A549 (cell line): ENCODE measurements around the gene CTIF. TPM values are rescaled to one million over a fixed set of nuclear protein-coding genes. Genes with fewer than 3 reads are reported as not detected.

Experiments used
- ATAC-seq, 2 experiments: fragments of 200-7000 bp in 1 of 2; fragments of >200 bp in 1 of 2; cut with Nextera tagmentation in 1 of 2; cut with Tn5 transposase in 1 of 2; 3 replicates each; pipeline versions ENCODE4 v1.8.0 to v1.9.1; 2018 to 2020; ENCODE audit warnings: mild to moderate bottlenecking in 1 of 2, moderate library complexity in 1 of 2
- CTCF ChIA-PET: fragments of 300-600 bp; sonication (Branson Sonifier 250); formaldehyde crosslinking; extraction: SDS; loops from one replicate; lab custom pipeline; 2021; ENCODE audit warnings: antibody characterized with exemption, inconsistent platforms; lab: Yijun Ruan, JAX
- POLR2A ChIA-PET: fragments of 350-600 bp; formaldehyde crosslinking; extraction: SDS; loops from one replicate; lab custom pipeline; 2021; ENCODE audit warnings: antibody characterized with exemption, inconsistent platforms; lab: Yijun Ruan, JAX
- DNase-seq, 2 experiments: peaks; one replicate each; pipeline versions ENCODE4 v3.0.0 to v3.0.0-alpha.2; 2011 to 2016; ENCODE audit warnings: low read depth in 1 of 2, low spot score in 1 of 2
- FAIRE-seq: peaks from 2 replicates; lab custom pipeline; 2011; peaks lifted over from hg19 to GRCh38; lab: Jason Lieb, UNC
- H3K27ac ChIP-seq, 2 experiments: fragments of >200 bp; sonication (Bioruptor Twin); formaldehyde crosslinking; 3 replicates each; pipeline ENCODE4 v1.5.1; 2016 to 2017
- H3K4me1 ChIP-seq: fragments of >200 bp; sonication (Bioruptor Twin); formaldehyde crosslinking; 3 replicates; pipeline ENCODE4 v1.6.1; 2016
- H3K4me2 ChIP-seq: fragments of >200 bp; sonication (Bioruptor Twin); formaldehyde crosslinking; 3 replicates; pipeline ENCODE4 v1.6.1; 2016
- H3K4me3 ChIP-seq: fragments of >200 bp; sonication (Bioruptor Twin); formaldehyde crosslinking; 3 replicates; pipeline ENCODE4 v1.5.1; 2016
- H3K9me3 ChIP-seq: fragments of >200 bp; sonication (Bioruptor Twin); formaldehyde crosslinking; 3 replicates; pipeline ENCODE4 v1.6.1; 2016
- CEBPB ChIP-seq, 2 experiments: fragments of >200 bp in 1 of 2; sonication (Bioruptor Twin) in 1 of 2; formaldehyde crosslinking in 1 of 2; IDR thresholded peaks; 2 replicates each; pipeline ENCODE4 v1.6.1; 2012 to 2016
- CTCF ChIP-seq: fragments of >200 bp; sonication (Bioruptor Twin); formaldehyde crosslinking; IDR thresholded peaks from 3 replicates; pipeline ENCODE4 v1.5.1; 2016
- ELK1 ChIP-seq: fragments of 150-350 bp; IDR thresholded peaks from 2 replicates; pipeline ENCODE4 v1.6.1; 2014; ENCODE audit warnings: low read depth, mild to moderate bottlenecking, low read length
- FOSB ChIP-seq: fragments of 250-450 bp; sonication (Bioruptor Pico); IDR thresholded peaks from 2 replicates; pipeline ENCODE4 v1.5.0; 2020; ENCODE audit warnings: mild to moderate bottlenecking, moderate library complexity
- FOSL2 ChIP-seq, 2 experiments: fragments of 450-650 bp in 1 of 2; fragments of >200 bp in 1 of 2; sonication (Bioruptor Twin) in 1 of 2; formaldehyde crosslinking; IDR thresholded peaks; 2 replicates each; pipeline versions ENCODE4 v1.5.0 to v1.6.1; 2016 to 2020; ENCODE audit warnings: mild to moderate bottlenecking in 1 of 2, moderate library complexity in 1 of 2
- GATA3 ChIP-seq: IDR thresholded peaks from 2 replicates; pipeline ENCODE4 v1.6.1; 2012; ENCODE audit warnings: borderline replicate concordance
- HOXA7 ChIP-seq: fragments of 250-450 bp; sonication (Bioruptor Pico); IDR thresholded peaks from 2 replicates; pipeline ENCODE4 v1.5.0; 2020; ENCODE audit warnings: mild to moderate bottlenecking, moderate library complexity
- JUN ChIP-seq, 2 experiments: fragments of >200 bp; sonication (Bioruptor Twin); formaldehyde crosslinking; IDR thresholded peaks; 2 replicates in 1 of 2; 3 replicates in 1 of 2; pipeline ENCODE4 v1.6.1; 2016 to 2017
- JUNB ChIP-seq: fragments of >200 bp; sonication (Bioruptor Twin); formaldehyde crosslinking; IDR thresholded peaks from 2 replicates; pipeline ENCODE4 v1.6.1; 2016
- KDM5A ChIP-seq: fragments of 200-600 bp; sonication (generic); IDR thresholded peaks from 2 replicates; pipeline ENCODE4 v1.6.1; 2016; ENCODE audit warnings: antibody characterized with exemption, mild to moderate bottlenecking
- NPAS2 ChIP-seq: fragments of 250-450 bp; sonication (Bioruptor Pico); IDR thresholded peaks from 2 replicates; pipeline ENCODE4 v1.8.0; 2022; ENCODE audit warnings: mild to moderate bottlenecking, moderate library complexity, borderline replicate concordance
- NR3C1 ChIP-seq: fragments of >200 bp; sonication (Bioruptor Twin); formaldehyde crosslinking; IDR thresholded peaks from 3 replicates; pipeline ENCODE4 v1.6.1; 2017
- PBX3 ChIP-seq: IDR thresholded peaks from 2 replicates; pipeline ENCODE4 v1.6.1; 2012
- PHF8 ChIP-seq: fragments of 200-600 bp; sonication (generic); IDR thresholded peaks from 2 replicates; pipeline ENCODE4 v1.6.1; 2016; ENCODE audit warnings: low read depth, mild to moderate bottlenecking, antibody characterized with exemption, moderate library complexity, borderline replicate concordance
- RAD21 ChIP-seq, 2 experiments: fragments of >200 bp in 1 of 2; sonication (Bioruptor Twin) in 1 of 2; formaldehyde crosslinking in 1 of 2; IDR thresholded peaks in 1 of 2; conservative IDR thresholded peaks in 1 of 2; 2 replicates in 1 of 2; 3 replicates in 1 of 2; pipeline ENCODE4 v1.6.1; 2012 to 2018; ENCODE audit warnings: inconsistent platforms in 1 of 2
- RARB ChIP-seq: fragments of 250-450 bp; sonication (Bioruptor Pico); IDR thresholded peaks from 2 replicates; pipeline ENCODE4 v1.8.0; 2021; ENCODE audit warnings: mild to moderate bottlenecking, moderate library complexity
- RCOR1 ChIP-seq: fragments of 150-350 bp; IDR thresholded peaks from 2 replicates; pipeline ENCODE4 v1.6.1; 2014; ENCODE audit warnings: antibody characterized with exemption, low read length, low read depth
- RFX5 ChIP-seq: fragments of 450-650 bp; IDR thresholded peaks from 2 replicates; pipeline ENCODE4 v1.7.1; 2014; ENCODE audit warnings: antibody characterized with exemption, mild to moderate bottlenecking, moderate library complexity
- RNF2 ChIP-seq: fragments of 200-600 bp; sonication (generic); IDR thresholded peaks from 2 replicates; pipeline ENCODE4 v1.6.1; 2016; ENCODE audit warnings: low read depth, mild to moderate bottlenecking, antibody characterized with exemption, moderate library complexity, borderline replicate concordance
- SMC3 ChIP-seq: fragments of >200 bp; sonication (Bioruptor Twin); formaldehyde crosslinking; IDR thresholded peaks from 3 replicates; pipeline ENCODE4 v1.6.1; 2018; ENCODE audit warnings: inconsistent platforms
- SREBF2 ChIP-seq: fragments of 450-650 bp; IDR thresholded peaks from 2 replicates; pipeline ENCODE4 v1.6.1; 2014; ENCODE audit warnings: mild to moderate bottlenecking, moderate library complexity
- WGBS: methylation state at CpG from one replicate; pipeline ENCODE4 v1.1.6; 2017; ENCODE audit errors: missing lambda C conversion rate; 5-methylcytosine and 5-hydroxymethylcytosine counted together
- polyA plus RNA-seq, 4 experiments: library from polyadenylated mRNA; depleted of rRNA in 3 of 4; stranded (reverse); fragments of >200 nt; fragmentation: RNase III in 1 of 4; extraction: RNeasy Plus Mini Kit Qiagen cat#74134 plus additional on column Dnase treatment in 1 of 4; gene quantifications; 2 replicates in 3 of 4; 3 replicates in 1 of 4; pipeline ENCODE4 v1.2.3, GENCODE V29; 2011 to 2017
- TF ChIP-seq, protein P1 (sequence below): fragments of >200 bp; sonication (Bioruptor Twin); formaldehyde crosslinking; IDR thresholded peaks from 2 replicates; pipeline ENCODE4 v1.6.1; 2016

The CTIF gene
- polyA plus RNA-seq, 2 of the 4 experiments (the other 2 are of a cell fraction): 17.0 to 24.7 TPM

DNA sequence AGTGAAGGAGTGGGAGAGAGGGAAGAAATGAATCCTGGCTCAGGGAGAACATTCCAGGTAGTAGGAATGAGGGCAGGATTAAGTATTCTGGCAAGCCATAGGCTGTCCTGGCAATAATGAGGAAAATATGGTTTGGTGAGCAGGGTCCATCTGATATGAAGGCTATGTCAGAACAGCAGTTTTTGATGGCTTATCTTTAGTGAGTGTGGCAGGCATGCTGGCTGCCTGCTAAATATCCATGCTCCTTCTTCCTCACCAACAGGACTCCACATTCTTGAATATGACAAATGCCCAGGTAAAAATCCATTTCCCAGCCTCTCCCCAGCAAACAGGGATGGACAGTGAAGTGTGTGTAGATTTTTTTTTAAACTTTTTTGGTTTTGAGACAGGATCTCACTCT is 13.2 kb upstream of the CTIF start:
- ChIA-PET POLR2A (no interaction called here), CTCF (no interaction called here)
- DNase-seq (no peak), ATAC-seq (no peak), FAIRE-seq (no peak)
- Histone ChIP-seq H3K4me3 (no peak overlapping the region), H3K27ac (no peak overlapping the region), H3K4me1 (peaks cover 9% of the 10 kb centered on the region; the same call in 1 of the 3 replicates), H3K4me2 (no peak overlapping the region), H3K9me3 (no peaks in the 10 kb centered on the region)
- TF ChIP-seq FOSB (CRISPR knock-in tag) (no peak), RAD21 (conservative IDR thresholded peaks at IDR 0.05 in 1 of 2, IDR thresholded peaks at IDR 0.05 in 1 of 2) (no peak), PHF8 (no peak), SMC3 (no peak), CEBPB (IDR thresholded peaks at IDR 0.05) (no peak), CTCF (no peak), JUNB (no peak), NR3C1 (no peak), NPAS2 (CRISPR knock-in tag) (no peak), PBX3 (no peak), RARB (CRISPR knock-in tag) (no peak), RCOR1 (no peak), ELK1 (no peak), FOSL2 (IDR thresholded peaks at IDR 0.05) (no peak), FOSL2 (CRISPR knock-in tag; IDR thresholded peaks at IDR 0.05) (no peak)

DNA sequence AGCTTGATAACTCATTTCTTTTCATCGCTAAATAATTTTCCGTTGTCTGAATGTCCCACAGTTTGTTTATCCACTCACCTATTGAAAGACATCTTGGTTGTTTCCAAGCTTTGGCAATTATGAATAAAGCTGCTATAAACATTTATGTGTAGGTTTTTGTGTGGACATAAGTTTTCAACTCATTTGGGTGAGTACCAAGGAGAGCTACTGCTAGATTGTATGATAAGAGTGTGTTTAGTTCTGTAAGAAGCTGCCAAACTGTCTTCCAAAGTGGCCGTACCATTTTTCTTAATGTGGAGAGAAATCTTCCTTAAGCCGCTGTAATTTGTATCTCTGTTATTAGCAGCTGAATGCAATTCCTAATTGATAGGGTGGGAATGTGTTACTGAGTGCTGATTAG is 11.4 kb upstream of the CTIF start:
- DNase-seq: no peak
- Histone ChIP-seq H3K4me2 (no peak overlapping the region), H3K4me3 (no peak overlapping the region), H3K4me1 (peaks cover 9% of the 10 kb centered on the region; the same call in 1 of the 3 replicates), H3K27ac (no peak overlapping the region), H3K9me3 (no peaks in the 10 kb centered on the region)
- POLR2A ChIA-PET: no interaction called here
- CTCF ChIA-PET: no interaction called here
- 78% methylated on average over 4 of the region's 4 CpGs for WGBS
- TF ChIP-seq RAD21 (conservative IDR thresholded peaks at IDR 0.05 in 1 of 2, IDR thresholded peaks at IDR 0.05 in 1 of 2) (no peak), RNF2 (no peak), SREBF2 (no peak), FOSB (CRISPR knock-in tag) (no peak), KDM5A (no peak), RFX5 (no peak), JUN (IDR thresholded peaks at IDR 0.05) (no peak), SMC3 (no peak), CTCF (no peak), GATA3 (no peak), JUNB (no peak), HOXA7 (CRISPR knock-in tag) (no peak)
- TF ChIP-seq, protein P1, sequence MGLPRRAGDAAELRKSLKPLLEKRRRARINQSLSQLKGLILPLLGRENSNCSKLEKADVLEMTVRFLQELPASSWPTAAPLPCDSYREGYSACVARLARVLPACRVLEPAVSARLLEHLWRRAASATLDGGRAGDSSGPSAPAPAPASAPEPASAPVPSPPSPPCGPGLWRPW: no peak
- FAIRE-seq: no peak
- ATAC-seq: no peak
